Liver (tissue), 9 donors: ENCODE data around the gene MCF2. TPM values are rescaled to one million over a fixed set of nuclear protein-coding genes. Genes with fewer than 3 reads are reported as not detected.

ENCODE experiments used
- DNase-seq: peaks from one replicate; pipeline ENCODE4 v3.0.0-alpha.2; 2017; ENCODE audit warnings: low spot score
- H3K27ac ChIP-seq, 2 donors: one replicate each; pipeline ENCODE4 v1.7.0; 2013; ENCODE audit warnings: inconsistent platforms in 2 of 2, low read length in 2 of 2, control low read depth in 1 of 2, low read depth in 1 of 2, mild to moderate bottlenecking in 1 of 2
- H3K27me3 ChIP-seq, 4 donors: one replicate each; pipeline versions ENCODE4 v1.6.1 to v1.7.0; 2013; ENCODE audit warnings: low read length in 3 of 4, inconsistent platforms in 1 of 4, mild to moderate bottlenecking in 1 of 4, moderate library complexity in 1 of 4; ENCODE audit not compliant: control insufficient read depth in 4 of 4, insufficient read depth in 4 of 4
- H3K36me3 ChIP-seq, 4 donors: one replicate each; pipeline versions ENCODE4 v1.6.1 to v1.7.0; 2013; ENCODE audit warnings: low read length in 3 of 4, mild to moderate bottlenecking in 3 of 4, low read depth in 1 of 4, moderate library complexity in 1 of 4; ENCODE audit not compliant: control insufficient read depth in 4 of 4, insufficient read depth in 3 of 4
- H3K4me1 ChIP-seq, 4 donors: one replicate each; pipeline versions ENCODE4 v1.6.1 to v1.7.0; 2013; ENCODE audit warnings: low read length in 3 of 4, mild to moderate bottlenecking in 3 of 4, moderate library complexity in 1 of 4; ENCODE audit not compliant: control insufficient read depth in 4 of 4, insufficient read depth in 4 of 4
- H3K4me3 ChIP-seq, 3 donors: one replicate each; pipeline versions ENCODE4 v1.6.1 to v1.7.0; 2013; ENCODE audit warnings: low read length in 3 of 3, control low read depth in 1 of 3, low read depth in 1 of 3, mild to moderate bottlenecking in 1 of 3
- H3K9ac ChIP-seq, 2 donors: one replicate each; pipeline ENCODE4 v1.7.0; 2013; ENCODE audit warnings: low read length in 2 of 2, mild to moderate bottlenecking in 2 of 2, moderate library complexity in 2 of 2, control low read depth in 1 of 2, low read depth in 1 of 2
- H3K9me3 ChIP-seq, 4 donors: one replicate each; pipeline versions ENCODE4 v1.6.1 to v1.7.0; 2013; ENCODE audit warnings: low read length in 3 of 4; ENCODE audit not compliant: control insufficient read depth in 4 of 4
- EGR1 ChIP-seq, 2 donors: IDR thresholded peaks; 2 replicates each; pipeline ENCODE4 v1.6.1; 2016 to 2018; ENCODE audit warnings: antibody characterized with exemption in 2 of 2, low read depth in 2 of 2
- FOXA1 ChIP-seq: IDR thresholded peaks from 2 replicates; pipeline ENCODE4 v1.6.1; 2016; ENCODE audit warnings: antibody characterized with exemption
- FOXA2 ChIP-seq: IDR thresholded peaks from 2 replicates; pipeline ENCODE4 v1.6.1; 2016; ENCODE audit warnings: antibody characterized with exemption
- GABPA ChIP-seq, 2 donors: IDR thresholded peaks in 1 of 2; conservative IDR thresholded peaks in 1 of 2; 2 replicates each; pipeline ENCODE4 v1.6.1; 2016; ENCODE audit warnings: antibody characterized with exemption in 2 of 2, mild to moderate bottlenecking in 1 of 2, moderate library complexity in 1 of 2
- HNF4G ChIP-seq: IDR thresholded peaks from 2 replicates; pipeline ENCODE4 v1.6.1; 2016; ENCODE audit warnings: antibody characterized with exemption
- JUND ChIP-seq, 2 donors: IDR thresholded peaks; 2 replicates each; pipeline ENCODE4 v1.6.1; 2016; ENCODE audit warnings: antibody characterized with exemption in 2 of 2
- NR2F2 ChIP-seq: IDR thresholded peaks from 2 replicates; pipeline ENCODE4 v1.6.1; 2016; ENCODE audit warnings: antibody characterized with exemption
- RAD21 ChIP-seq, 2 donors: IDR thresholded peaks; 2 replicates each; pipeline ENCODE4 v1.6.1; 2016; ENCODE audit warnings: antibody characterized with exemption in 2 of 2, mild to moderate bottlenecking in 2 of 2
- REST ChIP-seq: IDR thresholded peaks from 2 replicates; pipeline ENCODE4 v1.6.1; 2016; ENCODE audit warnings: antibody characterized with exemption, mild to moderate bottlenecking
- RXRA ChIP-seq, 2 donors: IDR thresholded peaks; 2 replicates each; pipeline ENCODE4 v1.6.1; 2017 to 2018; ENCODE audit warnings: antibody characterized with exemption in 2 of 2, mild to moderate bottlenecking in 1 of 2
- SP1 ChIP-seq: IDR thresholded peaks from 2 replicates; pipeline ENCODE4 v1.6.1; 2018; ENCODE audit warnings: antibody characterized with exemption, mild to moderate bottlenecking
- TAF1 ChIP-seq: conservative IDR thresholded peaks from 2 replicates; pipeline ENCODE4 v1.6.1; 2016; ENCODE audit warnings: antibody characterized with exemption, mild to moderate bottlenecking
- YY1 ChIP-seq: IDR thresholded peaks from 2 replicates; pipeline ENCODE4 v1.6.1; 2016; ENCODE audit warnings: antibody characterized with exemption, mild to moderate bottlenecking
- ZBTB33 ChIP-seq: IDR thresholded peaks from 2 replicates; pipeline ENCODE4 v1.6.1; 2016; ENCODE audit warnings: antibody characterized with exemption
- WGBS: extraction: QIAGEN DNeasy Blood & Tissue Kit; methylation state at CpG from one replicate; pipeline ENCODE4 v1.1.7; 2013; 5-methylcytosine and 5-hydroxymethylcytosine counted together
- polyA plus RNA-seq, 2 donors: library from polyadenylated mRNA; stranded (reverse) in 1 of 2; unstranded in 1 of 2; fragments of 200-250 nt in 1 of 2; fragments of >200 nt in 1 of 2; fragmentation: Nextera tagmentation in 1 of 2; extraction: Ambion mirVana in 1 of 2; gene quantifications; one replicate each; pipeline versions ENCODE4 v1.2.1 to v1.2.3, GENCODE V29; 2013 to 2015
- total RNA-seq, 2 donors: library from RNA; depleted of rRNA; stranded (reverse); fragments of >200 nt; gene quantifications; one replicate each; pipeline ENCODE4 v1.2.3, GENCODE V29; 2014
- TF ChIP-seq, protein P1 (sequence below): IDR thresholded peaks from 2 replicates; pipeline ENCODE4 v1.6.1; 2016; ENCODE audit warnings: antibody characterized with exemption
- TF ChIP-seq, protein P2 (sequence below): fragments of 150-350 bp; IDR thresholded peaks from 2 replicates; pipeline ENCODE4 v1.5.1; 2017; ENCODE audit warnings: improper control_type of control experiment, low read depth, low read length; ENCODE audit not compliant: missing input control
- donor health status: healthy.
- donor health status: healthy.
- donor health status: healthy.
- donor health status: healthy.
- donor health status: healthy.

Gene MCF2
- total and polyA plus RNA-seq, 4 donors = 0.03 to 0.33 (median 0.08) TPM

- Histone ChIP-seq H3K4me3 (no peak overlapping the region), H3K9ac (no peak overlapping the region), H3K27ac (no peak overlapping the region), H3K4me1 (no peaks in the 10 kb centered on the region), H3K36me3 (no peaks in the 10 kb centered on the region), H3K27me3 (no peaks in the 10 kb centered on the region), H3K9me3 (no peaks in the 10 kb centered on the region)
- WGBS = 84% methylated on average over 3 of the region's 3 CpGs
- no peak for DNase-seq
- TF ChIP-seq FOXA2 = no peak
- TF ChIP-seq RXRA (IDR thresholded peaks at IDR 0.05) = no peak
- no peak for TF ChIP-seq RAD21 (IDR thresholded peaks at IDR 0.05)
- no peak for TF ChIP-seq SP1
- no peak for TF ChIP-seq YY1
- no peak for TF ChIP-seq ZBTB33
- TF ChIP-seq EGR1 (IDR thresholded peaks at IDR 0.05; ENCODE audit: low read depth in 2 of 2) = no peak
Observed at GRCh38 chrX:139702658-139703057, 5.3 kb downstream of the MCF2 start.

GRCh38 chrX:139692908-139693307 lies 15.1 kb downstream of the MCF2 start:
- WGBS = 49% methylated on average over 8 of the region's 8 CpGs
- peaks cover 0 to 12% (median 1%) of the 10 kb centered on the region in 4 donors for H3K4me1 ChIP-seq
- H3K9me3 ChIP-seq = no peaks in the 10 kb centered on the region
- peaks cover 0 to 3% (median 0%) of the 10 kb centered on the region in 4 donors for H3K27me3 ChIP-seq
- no peak overlapping the region for H3K27ac ChIP-seq
- H3K9ac ChIP-seq = no peak overlapping the region
- no peaks in the 10 kb centered on the region for H3K36me3 ChIP-seq
- no peak for DNase-seq
- H3K4me3 ChIP-seq = peak overlapping the region in 1 of 3 donors; percentile 45
- no peak for TF ChIP-seq REST
- TF ChIP-seq NR2F2 = no peak
- TF ChIP-seq RXRA (IDR thresholded peaks at IDR 0.05) = no peak
- TF ChIP-seq FOXA1 = no peak
- TF ChIP-seq ZBTB33 = no peak
- TF ChIP-seq, protein P1, sequence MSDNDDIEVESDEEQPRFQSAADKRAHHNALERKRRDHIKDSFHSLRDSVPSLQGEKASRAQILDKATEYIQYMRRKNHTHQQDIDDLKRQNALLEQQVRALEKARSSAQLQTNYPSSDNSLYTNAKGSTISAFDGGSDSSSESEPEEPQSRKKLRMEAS = no peak
- TF ChIP-seq JUND (IDR thresholded peaks at IDR 0.05) = no peak
- TF ChIP-seq SP1 = no peak
- TF ChIP-seq, protein P2, sequence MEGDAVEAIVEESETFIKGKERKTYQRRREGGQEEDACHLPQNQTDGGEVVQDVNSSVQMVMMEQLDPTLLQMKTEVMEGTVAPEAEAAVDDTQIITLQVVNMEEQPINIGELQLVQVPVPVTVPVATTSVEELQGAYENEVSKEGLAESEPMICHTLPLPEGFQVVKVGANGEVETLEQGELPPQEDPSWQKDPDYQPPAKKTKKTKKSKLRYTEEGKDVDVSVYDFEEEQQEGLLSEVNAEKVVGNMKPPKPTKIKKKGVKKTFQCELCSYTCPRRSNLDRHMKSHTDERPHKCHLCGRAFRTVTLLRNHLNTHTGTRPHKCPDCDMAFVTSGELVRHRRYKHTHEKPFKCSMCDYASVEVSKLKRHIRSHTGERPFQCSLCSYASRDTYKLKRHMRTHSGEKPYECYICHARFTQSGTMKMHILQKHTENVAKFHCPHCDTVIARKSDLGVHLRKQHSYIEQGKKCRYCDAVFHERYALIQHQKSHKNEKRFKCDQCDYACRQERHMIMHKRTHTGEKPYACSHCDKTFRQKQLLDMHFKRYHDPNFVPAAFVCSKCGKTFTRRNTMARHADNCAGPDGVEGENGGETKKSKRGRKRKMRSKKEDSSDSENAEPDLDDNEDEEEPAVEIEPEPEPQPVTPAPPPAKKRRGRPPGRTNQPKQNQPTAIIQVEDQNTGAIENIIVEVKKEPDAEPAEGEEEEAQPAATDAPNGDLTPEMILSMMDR = no peak
- TF ChIP-seq EGR1 (IDR thresholded peaks at IDR 0.05; ENCODE audit: low read depth in 2 of 2) = no peak
- no peak for TF ChIP-seq HNF4G
- no peak for TF ChIP-seq GABPA (IDR thresholded peaks at IDR 0.05 in 1 of 2, conservative IDR thresholded peaks at IDR 0.05 in 1 of 2)
- TF ChIP-seq RAD21 (IDR thresholded peaks at IDR 0.05) = no peak
- no peak for TF ChIP-seq FOXA2
- no peak for TF ChIP-seq TAF1
